Measurements from ENCODE around the gene ACBD3.
"Not testable (repeated sequence)": the region's sequence is repeated elsewhere in the genome, so short reads cannot be mapped to it uniquely, and the experiment has no call there.

The ACBD3 gene

GRCh38 chr1:226186124-226187018 lies at the start of gene ACBD3:
Gene ACBD3 (minus strand): TSS chr1:226186741. CDS start chr1:226186675, 66 bp downstream.
- peak; percentile 94 for DNase-seq (ENCODE audit: low spot score)

- DNase-seq (ENCODE audit: low spot score), result no peak
These were observed 47.3 kb upstream of the ACBD3 start for GRCh38 chr1:226233806-226234205.

GRCh38 chr1:226233293-226233692 lies 46.8 kb upstream of the ACBD3 start:
- no peak for DNase-seq (ENCODE audit: low spot score)

GRCh38 chr1:226226601-226227000 lies 40.1 kb upstream of the ACBD3 start:
- no peak for DNase-seq (ENCODE audit: low spot score)

- DNase-seq (ENCODE audit: low spot score), result peak; percentile 47
These were observed 37.3 kb upstream of the ACBD3 start for GRCh38 chr1:226223786-226224244.

GRCh38 chr1:226223157-226223785 lies 36.7 kb upstream of the ACBD3 start, which contains the start of gene MIXL1:
Gene MIXL1 (plus strand): TSS chr1:226223664. CDS start chr1:226223682, 18 bp downstream.
- DNase-seq (ENCODE audit: low spot score), result peak; percentile 47

GRCh38 chr1:226222686-226223085 lies 36.1 kb upstream of the ACBD3 start:
- peak; percentile 8 for DNase-seq (ENCODE audit: low spot score)

GRCh38 chr1:226220473-226221189 lies 34.1 kb upstream of the ACBD3 start:
- no peak for DNase-seq (ENCODE audit: low spot score)

GRCh38 chr1:226217273-226217672 lies 30.7 kb upstream of the ACBD3 start:
- peak; percentile 17 for DNase-seq (ENCODE audit: low spot score)

GRCh38 chr1:226216056-226216455 lies 29.5 kb upstream of the ACBD3 start:
- no peak for DNase-seq (ENCODE audit: low spot score)

GRCh38 chr1:226215239-226215638 lies 28.7 kb upstream of the ACBD3 start:
- no peak for DNase-seq (ENCODE audit: low spot score)

GRCh38 chr1:226212545-226212944 lies 26.0 kb upstream of the ACBD3 start:
- DNase-seq (ENCODE audit: low spot score), result no peak

- no peak for DNase-seq (ENCODE audit: low spot score)
These were observed 24.8 kb upstream of the ACBD3 start for GRCh38 chr1:226211181-226211821.

- DNase-seq (ENCODE audit: low spot score), result no peak
These were observed 24.1 kb upstream of the ACBD3 start for GRCh38 chr1:226210571-226211176.

GRCh38 chr1:226209307-226210059 lies 22.9 kb upstream of the ACBD3 start:
- peak; percentile 9 for DNase-seq (ENCODE audit: low spot score)

- DNase-seq (ENCODE audit: low spot score), result no peak
These were observed 20.5 kb upstream of the ACBD3 start for GRCh38 chr1:226207048-226207447.

GRCh38 chr1:226204198-226204597 lies 17.7 kb upstream of the ACBD3 start:
- no peak for DNase-seq (ENCODE audit: low spot score)

- DNase-seq (ENCODE audit: low spot score), result no peak
These were observed 17.1 kb upstream of the ACBD3 start for GRCh38 chr1:226203655-226204054.

- DNase-seq (ENCODE audit: low spot score), result no peak
These were observed 16.7 kb upstream of the ACBD3 start for GRCh38 chr1:226203240-226203639.

GRCh38 chr1:226202666-226203065 lies 16.1 kb upstream of the ACBD3 start:
- DNase-seq (ENCODE audit: low spot score), result not testable (repeated sequence)

GRCh38 chr1:226202246-226202645 lies 15.7 kb upstream of the ACBD3 start:
- no peak for DNase-seq (ENCODE audit: low spot score)
